ENCODE data around the gene SCNN1B. TPM values are rescaled to one million over a fixed set of nuclear protein-coding genes. Genes with fewer than 3 reads are reported as not detected.

Gene SCNN1B
- total RNA-seq, 2 experiments from 2014 or later: not detected

DNA sequence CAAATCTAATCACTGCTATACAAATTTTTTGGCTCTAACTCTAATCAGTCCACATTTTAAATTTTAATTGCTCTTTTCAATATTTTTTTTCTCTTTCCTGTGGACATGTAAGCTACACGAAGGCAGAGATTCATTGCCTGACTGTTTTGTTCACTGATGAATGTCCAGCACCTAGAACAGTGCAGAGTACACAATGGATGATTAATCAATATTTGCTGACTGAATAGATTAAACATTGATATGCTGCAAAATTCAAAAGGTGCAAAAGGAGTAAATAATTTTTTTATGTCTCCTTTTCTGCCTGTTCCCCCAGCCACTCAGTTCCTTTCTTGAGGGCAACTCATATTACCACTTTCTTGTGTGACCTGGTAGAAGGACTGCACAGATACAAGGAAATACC is 32.8 kb downstream of the SCNN1B start:
- ChIA-PET POLR2A (interaction anchor here (0.6 kb wide), 1 partner anchor 31 kb away, joined by 3 read pairs; no protein-coding TSS in a partner anchor), CTCF (no interaction called here)
- Mint-ChIP-seq H3K36me3 (ENCODE audit: low read depth) (no peaks in the 10 kb centered on the region), H3K27me3 (peaks cover 18% of the 10 kb centered on the region), H3K4me3 (no peak overlapping the region), H3K4me1 (ENCODE audit: low read depth) (no peaks in the 10 kb centered on the region), H3K27ac (no peak overlapping the region), H3K9me3 (no peaks in the 10 kb centered on the region)
- no peaks in the 10 kb centered on the region for H3K27me3 ChIP-seq (ENCODE audit: control insufficient read depth in 1 of 2, insufficient read depth in 2 of 2, low read length in 2 of 2)
- no peak overlapping the region for H3K4me3 ChIP-seq (ENCODE audit: low read length)
- no peak overlapping the region for H3K27ac ChIP-seq (ENCODE audit: low read depth in 1 of 2, low read length in 2 of 2)
- ATAC-seq (ENCODE audit: poor library complexity): no peak
- no peaks in the 10 kb centered on the region for H3K4me1 ChIP-seq (ENCODE audit: insufficient read depth, low read length)
- H3K9me3 ChIP-seq (ENCODE audit: control insufficient read depth in 1 of 2, insufficient read depth in 1 of 2, low read length in 2 of 2): no peaks in the 10 kb centered on the region
- intact Hi-C loops (cut with DNase I, micrococcal nuclease): no loop called here
- DNase-seq: no peak
- H3K36me3 ChIP-seq (ENCODE audit: insufficient read depth, low read length): no peaks in the 10 kb centered on the region
- TF ChIP-seq, protein P1, sequence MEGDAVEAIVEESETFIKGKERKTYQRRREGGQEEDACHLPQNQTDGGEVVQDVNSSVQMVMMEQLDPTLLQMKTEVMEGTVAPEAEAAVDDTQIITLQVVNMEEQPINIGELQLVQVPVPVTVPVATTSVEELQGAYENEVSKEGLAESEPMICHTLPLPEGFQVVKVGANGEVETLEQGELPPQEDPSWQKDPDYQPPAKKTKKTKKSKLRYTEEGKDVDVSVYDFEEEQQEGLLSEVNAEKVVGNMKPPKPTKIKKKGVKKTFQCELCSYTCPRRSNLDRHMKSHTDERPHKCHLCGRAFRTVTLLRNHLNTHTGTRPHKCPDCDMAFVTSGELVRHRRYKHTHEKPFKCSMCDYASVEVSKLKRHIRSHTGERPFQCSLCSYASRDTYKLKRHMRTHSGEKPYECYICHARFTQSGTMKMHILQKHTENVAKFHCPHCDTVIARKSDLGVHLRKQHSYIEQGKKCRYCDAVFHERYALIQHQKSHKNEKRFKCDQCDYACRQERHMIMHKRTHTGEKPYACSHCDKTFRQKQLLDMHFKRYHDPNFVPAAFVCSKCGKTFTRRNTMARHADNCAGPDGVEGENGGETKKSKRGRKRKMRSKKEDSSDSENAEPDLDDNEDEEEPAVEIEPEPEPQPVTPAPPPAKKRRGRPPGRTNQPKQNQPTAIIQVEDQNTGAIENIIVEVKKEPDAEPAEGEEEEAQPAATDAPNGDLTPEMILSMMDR (IDR thresholded peaks at IDR 0.05): no peak

DNA sequence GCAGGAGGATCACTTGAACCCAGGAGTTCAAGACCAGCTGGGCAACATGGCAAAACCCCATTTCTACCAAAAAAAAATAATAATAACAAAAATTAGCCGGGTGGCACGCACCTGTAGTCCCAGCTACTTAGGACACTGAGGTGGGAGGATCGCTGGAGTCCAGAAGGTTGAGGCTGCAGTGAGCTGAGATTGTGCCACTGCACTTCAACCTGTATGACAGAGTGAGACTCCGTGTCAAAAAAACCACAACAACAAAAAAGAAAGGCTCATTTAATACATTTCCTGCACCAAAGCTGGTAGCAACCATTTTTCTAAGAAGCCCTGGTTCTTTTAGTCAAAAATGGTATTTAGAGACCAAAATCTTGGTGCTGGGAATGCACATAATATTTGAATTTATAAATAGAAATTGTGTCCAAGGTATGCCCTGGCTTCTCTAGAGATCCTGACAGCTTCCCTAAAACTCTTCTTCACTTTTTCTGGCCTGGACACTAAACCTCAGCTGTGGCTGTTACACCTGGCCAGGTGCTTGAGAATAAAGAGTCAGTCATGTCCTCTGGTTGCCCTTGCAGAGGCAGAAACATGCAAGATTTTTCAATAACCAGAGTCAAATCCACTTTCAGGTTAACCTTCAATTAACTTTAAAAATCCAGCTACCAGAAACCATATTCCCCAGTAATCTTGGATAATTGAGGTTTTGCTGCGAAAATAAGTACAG is 35.9 kb downstream of the SCNN1B start:
- TF ChIP-seq, protein P1 (IDR thresholded peaks at IDR 0.05): no peak
- no peak overlapping the region for H3K27ac Mint-ChIP-seq
- Histone ChIP-seq H3K27me3 (ENCODE audit: control insufficient read depth in 1 of 2, insufficient read depth in 2 of 2, low read length in 2 of 2) (no peaks in the 10 kb centered on the region), H3K4me3 (ENCODE audit: low read length) (no peak overlapping the region), H3K36me3 (ENCODE audit: insufficient read depth, low read length) (no peaks in the 10 kb centered on the region), H3K9me3 (ENCODE audit: control insufficient read depth in 1 of 2, insufficient read depth in 1 of 2, low read length in 2 of 2) (no peaks in the 10 kb centered on the region), H3K27ac (ENCODE audit: low read depth in 1 of 2, low read length in 2 of 2) (no peak overlapping the region), H3K4me1 (ENCODE audit: insufficient read depth, low read length) (no peaks in the 10 kb centered on the region)
- intact Hi-C loops (cut with DNase I, micrococcal nuclease): no loop called here
- no peak for ATAC-seq (ENCODE audit: poor library complexity)
- H3K36me3 Mint-ChIP-seq (ENCODE audit: low read depth): no peaks in the 10 kb centered on the region
- H3K4me3 Mint-ChIP-seq: no peak overlapping the region
- CTCF ChIA-PET: no interaction called here
- POLR2A ChIA-PET: no interaction called here
- no peaks in the 10 kb centered on the region for H3K4me1 Mint-ChIP-seq (ENCODE audit: low read depth)
- H3K9me3 Mint-ChIP-seq: no peaks in the 10 kb centered on the region
- H3K27me3 Mint-ChIP-seq: peaks cover 28% of the 10 kb centered on the region
- no peak for DNase-seq

DNA sequence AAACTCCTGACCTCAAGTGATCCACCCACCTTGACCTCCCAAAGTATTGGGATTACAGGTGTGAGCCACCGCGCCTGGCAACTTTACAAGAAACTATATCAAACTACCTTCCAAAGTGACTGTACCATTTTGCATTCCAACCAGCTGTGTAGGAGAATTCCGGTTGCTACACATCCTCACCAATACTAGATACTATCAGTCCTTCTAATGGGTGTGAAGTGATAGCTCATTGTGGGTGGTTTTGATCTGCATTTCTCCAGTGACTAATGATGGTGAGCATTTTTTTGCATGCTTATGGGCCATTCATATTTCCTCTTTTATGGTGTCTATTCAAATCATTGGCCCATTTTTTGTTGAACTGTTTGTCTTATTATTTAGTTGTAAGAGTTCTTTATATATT is 37.7 kb downstream of the SCNN1B start:
- Mint-ChIP-seq H3K4me1 (ENCODE audit: low read depth) (no peaks in the 10 kb centered on the region), H3K4me3 (no peak overlapping the region), H3K27me3 (peaks cover 23% of the 10 kb centered on the region), H3K9me3 (no peaks in the 10 kb centered on the region), H3K36me3 (ENCODE audit: low read depth) (no peaks in the 10 kb centered on the region), H3K27ac (no peak overlapping the region)
- intact Hi-C loops (cut with DNase I, micrococcal nuclease): no loop called here
- DNase-seq: no peak
- H3K27ac ChIP-seq (ENCODE audit: low read depth in 1 of 2, low read length in 2 of 2): no peak overlapping the region
- no peaks in the 10 kb centered on the region for H3K27me3 ChIP-seq (ENCODE audit: control insufficient read depth in 1 of 2, insufficient read depth in 2 of 2, low read length in 2 of 2)
- TF ChIP-seq, protein P1 (IDR thresholded peaks at IDR 0.05): no peak
- POLR2A ChIA-PET: no interaction called here
- CTCF ChIA-PET: no interaction called here
- no peaks in the 10 kb centered on the region for H3K9me3 ChIP-seq (ENCODE audit: control insufficient read depth in 1 of 2, insufficient read depth in 1 of 2, low read length in 2 of 2)
- no peak for ATAC-seq (ENCODE audit: poor library complexity)
- H3K36me3 ChIP-seq (ENCODE audit: insufficient read depth, low read length): no peaks in the 10 kb centered on the region
- no peaks in the 10 kb centered on the region for H3K4me1 ChIP-seq (ENCODE audit: insufficient read depth, low read length)
- H3K4me3 ChIP-seq (ENCODE audit: low read length): no peak overlapping the region
